ENCODE data around the gene HDAC9. TPM values are rescaled to one million over a fixed set of nuclear protein-coding genes. Genes with fewer than 3 reads are reported as not detected.

The HDAC9 gene
- total and polyA plus RNA-seq, 2 of the 13 experiments (the other 11 are each of a cell fraction or from before 2014, with no cell fraction given) = 0.05 to 0.07 TPM

DNA sequence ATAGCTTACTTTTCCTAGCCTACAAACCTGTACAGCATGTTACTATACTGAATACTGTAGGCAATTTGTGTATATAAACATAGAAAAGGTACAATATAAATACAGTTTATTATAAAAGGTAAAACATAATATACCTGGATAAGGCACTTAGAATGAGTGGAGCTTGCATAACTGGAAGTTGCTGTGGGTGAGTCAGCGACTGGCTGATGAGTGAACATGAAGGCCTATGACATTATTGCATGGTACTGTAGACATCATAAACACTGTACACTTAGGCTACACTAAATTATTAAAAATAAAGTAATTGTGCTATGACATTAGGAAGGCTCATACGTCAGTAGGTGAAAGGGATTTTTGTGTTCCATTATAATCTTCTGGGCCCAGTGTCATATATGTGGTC lies 228.8 kb downstream of the HDAC9 start:
- Histone ChIP-seq H3K4me3 (replicated peaks in 1 of 3; ENCODE audit: insufficient read depth in 1 of 3, low read depth in 2 of 3, low read length in 3 of 3) (no peak overlapping the region), H3K9me3 (ENCODE audit: low read length) (peaks cover 15% of the 10 kb centered on the region), H4K20me1 (ENCODE audit: insufficient read depth, low read length) (no peaks in the 10 kb centered on the region), H3K27me3 (ENCODE audit: control insufficient read depth in 1 of 2, insufficient read depth in 2 of 2, low read length in 2 of 2) (no peaks in the 10 kb centered on the region), H3K4me1 (ENCODE audit: insufficient read depth, low read length) (no peaks in the 10 kb centered on the region), H3K27ac (ENCODE audit: extremely low read length, insufficient read depth, low read length) (no peak overlapping the region), H3K79me2 (ENCODE audit: insufficient read depth, low read length) (no peaks in the 10 kb centered on the region), H2AFZ (ENCODE audit: low read length) (no peak overlapping the region), H3K4me2 (ENCODE audit: low read depth, low read length) (no peak overlapping the region), H3K36me3 (replicated peaks in 1 of 2; ENCODE audit: control insufficient read depth in 1 of 2, insufficient read depth in 2 of 2, low read length in 2 of 2) (no peaks in the 10 kb centered on the region), H3K9ac (ENCODE audit: insufficient read depth, low read depth, low read length) (no peak overlapping the region)
- WGBS (ENCODE audit: low lambda C conversion rate) = 2% methylated on average over 2 of the region's 2 CpGs
- ATAC-seq (no peak), DNase-seq (ENCODE audit: low spot score) (no peak), FAIRE-seq (no peak)
- ChIA-PET POLR2A (no interaction called here), CTCF (ENCODE audit: low intra/inter-chr PET ratio, low total read pairs) (no interaction called here)
- TF ChIP-seq, protein P1, sequence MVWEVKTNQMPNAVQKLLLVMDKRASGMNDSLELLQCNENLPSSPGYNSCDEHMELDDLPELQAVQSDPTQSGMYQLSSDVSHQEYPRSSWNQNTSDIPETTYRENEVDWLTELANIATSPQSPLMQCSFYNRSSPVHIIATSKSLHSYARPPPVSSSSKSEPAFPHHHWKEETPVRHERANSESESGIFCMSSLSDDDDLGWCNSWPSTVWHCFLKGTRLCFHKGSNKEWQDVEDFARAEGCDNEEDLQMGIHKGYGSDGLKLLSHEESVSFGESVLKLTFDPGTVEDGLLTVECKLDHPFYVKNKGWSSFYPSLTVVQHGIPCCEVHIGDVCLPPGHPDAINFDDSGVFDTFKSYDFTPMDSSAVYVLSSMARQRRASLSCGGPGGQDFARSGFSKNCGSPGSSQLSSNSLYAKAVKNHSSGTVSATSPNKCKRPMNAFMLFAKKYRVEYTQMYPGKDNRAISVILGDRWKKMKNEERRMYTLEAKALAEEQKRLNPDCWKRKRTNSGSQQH (CRISPR knock-in tag; IDR thresholded peaks at IDR 0.05; ENCODE audit: low read depth) = no peak
- no peak for TF ChIP-seq ZNF780A (CRISPR knock-in tag; IDR thresholded peaks at IDR 0.05)
- TF ChIP-seq RFX5 (IDR thresholded peaks at IDR 0.05; ENCODE audit: low read depth, low read length) = no peak
- TF ChIP-seq, protein P2, sequence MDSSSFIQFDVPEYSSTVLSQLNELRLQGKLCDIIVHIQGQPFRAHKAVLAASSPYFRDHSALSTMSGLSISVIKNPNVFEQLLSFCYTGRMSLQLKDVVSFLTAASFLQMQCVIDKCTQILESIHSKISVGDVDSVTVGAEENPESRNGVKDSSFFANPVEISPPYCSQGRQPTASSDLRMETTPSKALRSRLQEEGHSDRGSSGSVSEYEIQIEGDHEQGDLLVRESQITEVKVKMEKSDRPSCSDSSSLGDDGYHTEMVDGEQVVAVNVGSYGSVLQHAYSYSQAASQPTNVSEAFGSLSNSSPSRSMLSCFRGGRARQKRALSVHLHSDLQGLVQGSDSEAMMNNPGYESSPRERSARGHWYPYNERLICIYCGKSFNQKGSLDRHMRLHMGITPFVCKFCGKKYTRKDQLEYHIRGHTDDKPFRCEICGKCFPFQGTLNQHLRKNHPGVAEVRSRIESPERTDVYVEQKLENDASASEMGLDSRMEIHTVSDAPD (CRISPR knock-in tag; IDR thresholded peaks at IDR 0.05) = no peak
- TF ChIP-seq, protein P3, sequence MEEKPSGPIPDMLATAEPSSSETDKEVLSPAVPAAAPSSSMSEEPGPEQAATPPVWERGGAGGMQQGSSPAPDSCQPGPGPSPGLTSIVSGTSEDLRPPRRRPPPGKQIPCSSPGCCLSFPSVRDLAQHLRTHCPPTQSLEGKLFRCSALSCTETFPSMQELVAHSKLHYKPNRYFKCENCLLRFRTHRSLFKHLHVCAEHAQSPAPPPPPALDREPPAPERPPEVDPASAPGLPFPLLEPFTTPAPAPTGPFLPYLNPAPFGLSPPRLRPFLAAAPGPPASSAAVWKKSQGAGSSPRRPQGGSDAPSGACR (CRISPR knock-in tag; IDR thresholded peaks at IDR 0.05) = no peak
- TF ChIP-seq SUZ12 (IDR thresholded peaks at IDR 0.05; ENCODE audit: low read depth, low read length) = no peak
- TF ChIP-seq, protein P4, sequence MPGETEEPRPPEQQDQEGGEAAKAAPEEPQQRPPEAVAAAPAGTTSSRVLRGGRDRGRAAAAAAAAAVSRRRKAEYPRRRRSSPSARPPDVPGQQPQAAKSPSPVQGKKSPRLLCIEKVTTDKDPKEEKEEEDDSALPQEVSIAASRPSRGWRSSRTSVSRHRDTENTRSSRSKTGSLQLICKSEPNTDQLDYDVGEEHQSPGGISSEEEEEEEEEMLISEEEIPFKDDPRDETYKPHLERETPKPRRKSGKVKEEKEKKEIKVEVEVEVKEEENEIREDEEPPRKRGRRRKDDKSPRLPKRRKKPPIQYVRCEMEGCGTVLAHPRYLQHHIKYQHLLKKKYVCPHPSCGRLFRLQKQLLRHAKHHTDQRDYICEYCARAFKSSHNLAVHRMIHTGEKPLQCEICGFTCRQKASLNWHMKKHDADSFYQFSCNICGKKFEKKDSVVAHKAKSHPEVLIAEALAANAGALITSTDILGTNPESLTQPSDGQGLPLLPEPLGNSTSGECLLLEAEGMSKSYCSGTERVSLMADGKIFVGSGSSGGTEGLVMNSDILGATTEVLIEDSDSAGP (CRISPR knock-in tag; IDR thresholded peaks at IDR 0.05; ENCODE audit: borderline replicate concordance) = no peak
- no peak for TF ChIP-seq MBNL3 (CRISPR knock-in tag; conservative IDR thresholded peaks at IDR 0.05)
- TF ChIP-seq, protein P5, sequence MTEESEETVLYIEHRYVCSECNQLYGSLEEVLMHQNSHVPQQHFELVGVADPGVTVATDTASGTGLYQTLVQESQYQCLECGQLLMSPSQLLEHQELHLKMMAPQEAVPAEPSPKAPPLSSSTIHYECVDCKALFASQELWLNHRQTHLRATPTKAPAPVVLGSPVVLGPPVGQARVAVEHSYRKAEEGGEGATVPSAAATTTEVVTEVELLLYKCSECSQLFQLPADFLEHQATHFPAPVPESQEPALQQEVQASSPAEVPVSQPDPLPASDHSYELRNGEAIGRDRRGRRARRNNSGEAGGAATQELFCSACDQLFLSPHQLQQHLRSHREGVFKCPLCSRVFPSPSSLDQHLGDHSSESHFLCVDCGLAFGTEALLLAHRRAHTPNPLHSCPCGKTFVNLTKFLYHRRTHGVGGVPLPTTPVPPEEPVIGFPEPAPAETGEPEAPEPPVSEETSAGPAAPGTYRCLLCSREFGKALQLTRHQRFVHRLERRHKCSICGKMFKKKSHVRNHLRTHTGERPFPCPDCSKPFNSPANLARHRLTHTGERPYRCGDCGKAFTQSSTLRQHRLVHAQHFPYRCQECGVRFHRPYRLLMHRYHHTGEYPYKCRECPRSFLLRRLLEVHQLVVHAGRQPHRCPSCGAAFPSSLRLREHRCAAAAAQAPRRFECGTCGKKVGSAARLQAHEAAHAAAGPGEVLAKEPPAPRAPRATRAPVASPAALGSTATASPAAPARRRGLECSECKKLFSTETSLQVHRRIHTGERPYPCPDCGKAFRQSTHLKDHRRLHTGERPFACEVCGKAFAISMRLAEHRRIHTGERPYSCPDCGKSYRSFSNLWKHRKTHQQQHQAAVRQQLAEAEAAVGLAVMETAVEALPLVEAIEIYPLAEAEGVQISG (CRISPR knock-in tag; IDR thresholded peaks at IDR 0.05) = no peak
- no peak for TF ChIP-seq PTBP1 (IDR thresholded peaks at IDR 0.05; ENCODE audit: low read depth, low read length, poor library complexity, severe bottlenecking)
- TF ChIP-seq ISL2 (CRISPR knock-in tag; IDR thresholded peaks at IDR 0.05) = no peak
- intact Hi-C loops (cut with micrococcal nuclease; ENCODE audit: unreplicated experiment) = no loop called here
- in situ Hi-C loops (cut with HindIII; ENCODE audit: extremely low pct_ligation_motif_present, low pct_unique_long_range_greater_than_20kb) = no loop called here
- no TSS peak for BruUV-seq (replicated peaks)
